HepG2 (cell line): Measurements from ENCODE around the gene PLXND1.

Experiments
- CTCF ChIP-seq: sonication (generic); formaldehyde crosslinking; IDR thresholded peaks from 2 replicates; pipeline ENCODE4 v1.5.0; 2020; ENCODE audit warnings: mild to moderate bottlenecking, missing genetic modification reagents, moderate library complexity
- NFYB ChIP-seq: sonication (generic); formaldehyde crosslinking; IDR thresholded peaks from 2 replicates; pipeline ENCODE4 v1.4.0; 2020; ENCODE audit warnings: missing genetic modification reagents
- POLR2A ChIP-seq, 2 experiments: IDR thresholded peaks; 2 replicates each; pipeline ENCODE4 v1.6.1; 2011; ENCODE audit warnings: low read depth in 2 of 2, low read length in 2 of 2, mild to moderate bottlenecking in 1 of 2, moderate library complexity in 1 of 2; ENCODE audit not compliant: insufficient read depth in 1 of 2
- ZSCAN29 ChIP-seq: sonication (generic); formaldehyde crosslinking; conservative IDR thresholded peaks from 2 replicates; pipeline ENCODE4 v1.4.0; 2020; ENCODE audit warnings: mild to moderate bottlenecking, missing genetic modification reagents

- no peak for TF ChIP-seq POLR2A (IDR thresholded peaks at IDR 0.05; ENCODE audit: insufficient read depth in 1 of 2, low read depth in 2 of 2, low read length in 2 of 2)
- TF ChIP-seq ZSCAN29: no peak
- no peak for TF ChIP-seq CTCF (CRISPR knock-in tag)
- TF ChIP-seq NFYB (CRISPR knock-in tag): no peak
Observed at GRCh38 chr3:129556358-129556695, 50.1 kb downstream of the PLXND1 start.
